Measurements from ENCODE around the gene DNAJC8.

DNAJC8 gene

GRCh38 chr1:28246427-28246832 is 13.6 kb upstream of the DNAJC8 start:
- no peaks in the 10 kb centered on the region for H3K9me3 ChIP-seq (ENCODE audit: control insufficient read depth, insufficient read depth, low read depth, low read length)
- no peak overlapping the region; the same call in 1 of the 2 replicates for H3K27ac ChIP-seq (ENCODE audit: extremely low read depth, low read depth, low read length)
- CTCF ChIA-PET = interaction anchor here (0.5 to 1.4 kb wide), 8 partner anchors 8 to 941 kb away, joined by 3 to 10 read pairs (median 3); partner anchors contain the start of gene SESN2
- H3K4me3 ChIP-seq (ENCODE audit: low read depth, low read length) = peak overlapping the region; percentile 43
- POLR2A ChIA-PET = interaction anchor here (0.6 to 3.7 kb wide), 6 partner anchors 9 to 1423 kb away, joined by 5 to 19 read pairs (median 6); partner anchors contain the start of genes ATP5IF1, MED18 and SESN2
- H3K36me3 ChIP-seq (ENCODE audit: control insufficient read depth in 2 of 2, insufficient read depth in 1 of 2, low read length in 2 of 2) = peaks cover 0 to 12% of the 10 kb centered on the region in 2 experiments; a peak in 1 of 3 replicates
- H3K4me1 ChIP-seq (ENCODE audit: control insufficient read depth, insufficient read depth, low read length) = peaks cover 12% of the 10 kb centered on the region; the same call in 1 of the 2 replicates
- no peak for TF ChIP-seq OSR2 (tag by site-specific recombination; IDR thresholded peaks at IDR 0.05)
- no peak for TF ChIP-seq FEZF1 (tag by site-specific recombination; IDR thresholded peaks at IDR 0.05)
- TF ChIP-seq ZNF18 (tag by site-specific recombination; IDR thresholded peaks at IDR 0.05) = no peak
- TF ChIP-seq ZFP37 (tag by site-specific recombination; IDR thresholded peaks at IDR 0.05) = no peak
- TF ChIP-seq ZNF580 (tag by site-specific recombination; IDR thresholded peaks at IDR 0.05) = no peak; the same call in 1 of the 2 replicates
- no peak for TF ChIP-seq ZFP69B (tag by site-specific recombination; IDR thresholded peaks at IDR 0.05)
- no peak for TF ChIP-seq ZNF155 (tag by site-specific recombination; IDR thresholded peaks at IDR 0.05)
- TF ChIP-seq ZNF426 (tag by site-specific recombination; IDR thresholded peaks at IDR 0.05) = no peak
- TF ChIP-seq ZBTB20 (tag by site-specific recombination; IDR thresholded peaks at IDR 0.05) = no peak
- TF ChIP-seq ZNF324 (tag by site-specific recombination; IDR thresholded peaks at IDR 0.05) = 0 out of 2 replicates have a peak, but pooled peaks have one; percentile 32
- no peak for TF ChIP-seq KLF17 (tag by site-specific recombination; IDR thresholded peaks at IDR 0.05)
- TF ChIP-seq ZNF837 (tag by site-specific recombination; IDR thresholded peaks at IDR 0.05) = no peak
- no peak for TF ChIP-seq ZNF132 (tag by site-specific recombination; IDR thresholded peaks at IDR 0.05; ENCODE audit: borderline replicate concordance)
- no peak for TF ChIP-seq ZFP3 (tag by site-specific recombination; IDR thresholded peaks at IDR 0.05; ENCODE audit: low read depth)
- no peak for TF ChIP-seq PRDM2 (tag by site-specific recombination; IDR thresholded peaks at IDR 0.05; ENCODE audit: borderline replicate concordance)
- no peak for TF ChIP-seq ZNF175 (tag by site-specific recombination; IDR thresholded peaks at IDR 0.05)
- TF ChIP-seq PRDM6 (tag by site-specific recombination; IDR thresholded peaks at IDR 0.05) = no peak
- 0 out of 2 replicates have a peak, but pooled peaks have one; percentile 24 for TF ChIP-seq PRDM10 (tag by site-specific recombination; IDR thresholded peaks at IDR 0.05)
- no peak for TF ChIP-seq GFI1B (tag by site-specific recombination; IDR thresholded peaks at IDR 0.05)
- no peak for TF ChIP-seq ZNF394 (tag by site-specific recombination; IDR thresholded peaks at IDR 0.05; ENCODE audit: borderline replicate concordance)
- TF ChIP-seq KLF8 (tag by site-specific recombination; IDR thresholded peaks at IDR 0.05) = 0 out of 2 replicates have a peak, but pooled peaks have one; percentile 2
- 0 out of 2 replicates have a peak, but pooled peaks have one; percentile 77 for TF ChIP-seq ZNF362 (tag by site-specific recombination; IDR thresholded peaks at IDR 0.05)
